ENCODE results near the gene DENND2C.
A peak's percentile ranks its signal among the peaks of the same experiment; 100 is the strongest.

The DENND2C gene, protein sequence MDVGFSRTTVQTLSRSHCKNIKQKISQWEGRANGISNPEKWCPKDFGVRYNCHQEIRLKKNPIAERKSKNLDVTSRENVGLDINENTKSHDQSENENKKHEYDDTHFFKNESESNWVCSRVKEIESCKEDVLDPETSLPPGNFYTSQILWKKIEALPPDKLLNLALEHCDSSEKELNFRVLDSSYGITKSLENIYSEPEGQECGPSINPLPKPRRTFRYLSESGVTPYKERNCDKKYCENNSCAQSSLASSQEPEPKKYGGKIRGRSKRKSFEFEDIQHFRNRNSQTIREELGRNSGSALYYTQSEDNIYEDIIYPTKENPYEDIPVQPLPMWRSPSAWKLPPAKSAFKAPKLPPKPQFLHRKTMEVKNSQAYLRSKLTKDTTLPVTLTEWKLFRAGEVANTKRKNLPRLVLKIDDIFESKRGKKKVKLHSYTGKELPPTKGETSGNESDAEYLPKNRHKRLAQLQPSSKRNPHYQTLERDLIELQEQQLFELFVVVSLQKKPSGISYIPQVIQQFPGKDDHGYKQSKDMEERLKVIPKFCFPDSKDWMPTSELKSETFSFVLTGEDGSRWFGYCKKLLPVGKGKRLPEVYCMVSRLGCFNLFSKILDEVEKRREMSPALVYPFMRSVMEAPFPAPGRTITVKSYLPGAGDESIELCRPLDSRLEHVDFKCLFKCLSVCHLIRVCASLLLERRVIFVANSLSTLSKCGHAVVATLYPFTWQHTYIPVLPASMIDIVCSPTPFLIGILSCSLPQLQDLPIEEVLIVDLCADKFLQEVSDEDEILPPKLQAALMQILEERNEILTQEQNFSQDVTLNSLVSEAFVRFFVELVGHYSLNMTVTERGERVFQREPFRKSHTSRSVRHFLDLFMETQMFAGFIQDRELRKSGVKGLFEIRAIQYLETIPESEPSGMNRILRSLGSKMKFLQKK

DNA sequence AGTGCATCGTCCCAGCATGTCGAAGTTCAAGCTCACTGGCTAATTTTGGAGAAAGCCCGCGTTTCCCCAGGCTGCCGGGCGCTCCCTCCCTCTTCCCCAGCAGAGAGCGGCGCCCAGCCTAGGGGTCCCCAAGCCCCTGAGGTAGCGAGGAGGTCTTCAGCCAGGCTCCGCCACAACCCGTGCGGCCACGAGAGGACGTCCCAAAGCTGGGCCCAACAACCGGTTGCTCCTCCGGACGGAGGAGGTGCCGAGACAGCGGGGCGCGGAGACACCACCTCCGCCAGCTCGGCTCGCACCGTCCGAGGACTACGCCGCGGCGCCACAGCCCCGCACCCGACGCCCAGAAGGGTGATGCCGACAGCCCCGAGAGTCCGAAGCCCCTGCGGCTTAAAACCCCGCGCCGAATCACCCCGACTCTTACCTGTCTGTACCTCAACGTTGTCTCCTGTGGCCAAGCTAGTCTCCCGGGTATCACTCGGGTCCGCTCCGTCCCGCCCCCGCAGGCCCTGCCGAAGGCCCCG, at the start of gene DENND2C:
DENND2C (minus strand) TSS at position 488 of the 521 bp plus-strand sequence. CDS start 44,065 bp downstream, outside the sequence.
- no peak for DNase-seq (ENCODE audit: low read depth in 2 of 3, low spot score in 1 of 3)

DNA sequence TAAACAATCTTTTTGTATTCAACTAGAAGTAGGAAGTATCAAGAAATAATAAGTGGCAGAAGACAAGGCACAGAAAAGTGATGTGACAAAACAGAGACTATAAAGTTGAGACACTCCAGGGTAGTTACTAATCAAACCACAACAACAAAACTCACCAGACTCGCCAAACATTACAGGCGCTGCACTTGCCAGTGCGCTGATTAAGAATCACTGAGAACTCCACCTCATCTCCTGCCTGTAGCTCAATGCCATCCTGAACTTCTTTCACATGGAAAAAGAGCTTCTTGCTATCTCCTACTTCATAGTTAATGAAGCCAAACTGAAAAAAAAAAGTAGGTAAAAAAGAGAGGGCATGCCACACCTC, 49.6 kb upstream of the DENND2C start:
- DNase-seq (ENCODE audit: low read depth in 2 of 3, low spot score in 1 of 3) = no peak

DNA sequence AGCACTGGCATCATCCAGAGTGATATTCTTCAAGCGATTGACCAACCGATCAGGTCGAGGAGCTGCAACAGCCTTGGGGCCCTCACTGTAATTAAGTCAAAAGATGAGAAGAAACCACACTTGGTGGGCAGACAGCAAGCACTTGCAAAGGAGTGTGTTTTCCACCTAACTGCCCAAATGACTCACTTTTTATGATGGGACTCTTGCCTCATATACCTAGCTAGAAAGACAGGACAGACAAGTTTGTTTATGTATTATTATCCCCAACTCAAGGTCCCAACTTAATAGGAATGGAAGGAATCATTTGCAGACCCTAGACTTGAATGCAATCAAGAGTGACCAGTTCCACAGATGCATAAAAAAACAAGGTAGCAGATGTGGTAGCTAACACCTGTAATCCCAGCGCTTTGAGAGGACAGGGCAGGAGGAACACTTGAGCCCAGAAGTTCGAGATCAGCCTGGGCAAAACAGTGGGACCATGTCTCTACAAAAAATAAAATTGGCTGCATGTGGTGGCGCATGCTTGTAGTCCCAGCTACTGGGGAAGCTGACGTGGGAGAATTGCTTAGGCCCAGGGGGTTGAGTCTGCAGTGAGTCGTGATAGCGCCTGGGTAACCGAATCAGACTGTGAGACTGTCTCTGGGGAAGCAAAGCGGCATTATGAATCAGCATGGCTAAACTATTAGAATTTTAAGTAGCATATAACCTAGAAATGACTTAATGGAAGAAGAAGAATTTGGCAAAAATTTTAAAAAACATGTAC, 49.0 kb upstream of the DENND2C start:
- peak in 1 of 3 donors; percentile 14 for DNase-seq (ENCODE audit: low read depth in 2 of 3, low spot score in 1 of 3)

DNA sequence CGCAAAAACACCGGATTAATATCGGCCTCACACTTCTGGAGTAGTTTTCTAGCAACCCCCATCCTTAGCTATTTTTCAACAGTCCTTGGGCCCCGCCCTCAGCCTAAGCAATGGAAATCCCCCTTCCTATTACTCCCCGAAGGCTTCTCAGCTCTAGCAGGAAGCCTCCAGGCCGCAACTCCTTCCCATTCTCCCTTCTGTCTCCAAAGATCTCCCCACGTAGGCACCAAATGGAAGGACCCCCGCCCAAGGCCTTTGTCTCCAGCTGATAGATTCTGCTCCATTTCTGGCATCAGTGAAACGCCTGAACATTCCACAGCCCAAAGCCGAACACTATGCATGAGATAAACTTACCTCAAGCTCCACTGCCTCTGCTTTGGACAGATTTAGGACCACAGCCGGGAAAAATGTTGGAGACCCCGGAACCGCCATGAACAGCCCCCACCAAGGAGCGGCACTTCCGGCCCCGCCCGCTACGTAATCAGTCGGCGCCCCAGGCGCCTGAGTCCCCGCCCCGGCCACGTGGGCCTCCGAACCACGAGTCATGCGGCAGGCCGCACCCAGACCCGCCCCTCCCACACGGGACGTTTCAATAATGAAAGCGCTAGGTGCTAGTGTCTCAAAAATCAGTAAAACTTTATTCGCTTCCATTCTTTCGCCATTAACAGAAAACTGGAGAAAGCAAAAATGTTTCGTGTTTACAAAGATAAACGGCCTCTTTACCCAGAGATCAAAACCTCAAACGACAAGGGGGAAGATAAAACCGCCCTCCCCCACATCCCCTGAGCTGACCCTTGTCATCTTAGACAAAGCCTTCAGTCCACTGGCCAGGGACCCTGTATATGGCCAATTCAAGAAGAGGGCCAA, 46.7 kb upstream of the DENND2C start, which contains the start of gene NRAS:
NRAS (minus strand) TSS at position 468 of the 867 bp plus-strand sequence. CDS start 611 bp downstream, outside the sequence.
- peak; percentile 88 to 92 (median 91) for DNase-seq (ENCODE audit: low read depth in 2 of 3, low spot score in 1 of 3)

DNA sequence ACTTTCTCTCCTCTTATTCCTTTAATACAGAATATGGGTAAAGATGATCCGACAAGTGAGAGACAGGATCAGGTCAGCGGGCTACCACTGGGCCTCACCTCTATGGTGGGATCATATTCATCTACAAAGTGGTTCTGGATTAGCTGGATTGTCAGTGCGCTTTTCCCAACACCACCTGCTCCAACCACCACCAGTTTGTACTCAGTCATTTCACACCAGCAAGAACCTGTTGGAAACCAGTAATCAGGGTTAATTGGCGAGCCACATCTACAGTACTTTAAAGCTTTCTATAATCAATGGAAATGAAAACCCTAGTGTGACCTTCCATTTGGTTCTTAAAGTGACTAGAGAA, 46.1 kb upstream of the DENND2C start:
- no peak for DNase-seq (ENCODE audit: low read depth in 2 of 3, low spot score in 1 of 3)

DNA sequence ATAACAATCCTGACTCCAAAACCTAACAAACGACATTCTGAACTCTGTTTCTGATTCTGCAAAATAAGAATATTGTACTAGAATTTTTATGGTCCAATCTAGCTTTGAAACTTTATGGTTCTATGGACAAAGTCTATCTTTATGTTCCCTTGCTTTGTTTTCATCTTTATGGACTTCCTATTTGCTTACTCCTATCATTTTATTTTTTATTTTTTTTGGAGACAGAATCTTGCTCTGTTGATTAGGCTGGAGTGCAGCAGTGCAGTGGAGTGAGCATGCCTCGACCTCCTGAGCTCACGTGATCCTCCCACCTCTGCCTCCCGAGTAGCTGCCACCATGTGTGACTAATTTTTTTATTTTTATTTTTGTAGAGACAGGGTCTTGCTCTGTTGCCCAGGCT, 43.1 kb upstream of the DENND2C start:
- no peak for DNase-seq (ENCODE audit: low read depth in 2 of 3, low spot score in 1 of 3)

DNA sequence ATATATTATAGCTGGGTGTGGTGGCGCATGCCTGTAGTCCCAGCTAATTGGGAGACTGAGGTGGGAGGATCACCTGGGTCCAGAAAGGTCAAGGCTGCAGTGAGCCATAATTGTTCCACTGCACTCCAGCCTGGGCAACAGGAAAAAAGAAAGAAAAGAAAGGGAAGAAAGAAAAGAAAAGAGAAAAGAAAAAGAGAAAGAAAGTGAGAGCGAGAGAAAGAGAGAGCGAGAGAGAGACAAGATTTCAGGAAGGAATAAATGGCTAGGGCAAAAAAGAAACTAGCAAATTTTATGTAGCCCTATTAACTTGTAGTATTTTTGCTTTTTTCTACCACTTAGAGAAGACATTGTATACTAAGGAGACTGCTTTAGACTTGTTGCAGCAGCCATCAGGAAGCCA, 40.5 kb upstream of the DENND2C start:
- DNase-seq (ENCODE audit: low read depth in 2 of 3, low spot score in 1 of 3) = no peak

DNA sequence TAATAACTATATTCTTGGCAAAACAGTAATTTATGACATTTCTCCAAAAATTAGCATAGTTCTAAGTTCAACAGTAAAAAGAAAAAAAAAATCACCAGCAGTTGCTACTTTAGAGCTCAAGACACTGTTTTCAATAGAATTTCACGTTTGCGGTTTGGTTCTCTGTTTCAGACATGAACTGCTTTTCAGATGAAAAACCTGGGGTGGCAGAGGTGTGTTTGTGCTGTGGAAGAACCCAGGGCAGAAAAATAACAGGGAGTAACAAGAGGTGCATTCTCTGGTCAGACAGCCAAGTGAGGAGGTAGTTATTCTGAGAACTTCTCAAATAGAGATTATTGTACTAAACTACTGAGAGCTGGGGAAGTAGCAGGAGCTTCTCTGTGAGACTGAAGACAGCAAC, 37.8 kb upstream of the DENND2C start:
- DNase-seq (ENCODE audit: low read depth in 2 of 3, low spot score in 1 of 3) = no peak

DNA sequence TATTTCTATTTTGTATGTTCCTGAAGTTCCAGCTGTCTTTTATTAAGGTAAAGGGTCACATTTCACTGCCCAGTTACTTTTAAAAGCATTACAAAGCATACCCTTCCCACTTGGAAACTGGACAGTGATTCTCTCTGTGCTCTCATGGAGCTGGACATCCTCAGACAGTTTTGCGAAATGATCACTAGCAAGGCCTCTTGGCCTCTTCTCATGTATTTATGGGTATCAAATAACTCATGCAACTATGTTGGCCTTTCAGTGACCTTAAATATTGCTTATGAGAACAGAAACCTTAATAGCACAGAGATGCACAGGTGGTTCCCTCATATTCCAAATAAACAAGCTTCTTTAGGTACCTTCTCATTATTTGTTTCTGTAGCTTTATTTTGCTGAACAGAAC, 33.4 kb upstream of the DENND2C start:
- DNase-seq (ENCODE audit: low read depth in 2 of 3, low spot score in 1 of 3) = no peak

DNA sequence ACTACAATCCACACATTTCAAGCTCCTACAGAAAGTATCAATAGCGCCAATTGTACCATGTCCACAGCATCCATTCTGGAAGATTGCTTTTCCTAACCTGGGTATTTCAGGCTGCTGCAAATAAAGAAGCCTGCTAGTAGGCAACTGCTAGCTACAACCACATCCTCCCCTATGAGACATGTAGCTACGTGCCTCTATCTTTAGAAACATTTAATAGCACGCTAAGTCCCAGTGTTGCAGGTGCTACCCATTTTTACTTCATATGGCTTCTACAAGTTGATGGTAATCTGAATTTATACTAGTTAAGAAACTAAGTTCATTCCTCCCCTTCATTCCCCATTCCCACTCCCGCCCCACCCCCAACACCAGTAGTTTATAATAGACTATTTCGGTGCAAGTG, 32.9 kb upstream of the DENND2C start:
- no peak for DNase-seq (ENCODE audit: low read depth in 2 of 3, low spot score in 1 of 3)

DNA sequence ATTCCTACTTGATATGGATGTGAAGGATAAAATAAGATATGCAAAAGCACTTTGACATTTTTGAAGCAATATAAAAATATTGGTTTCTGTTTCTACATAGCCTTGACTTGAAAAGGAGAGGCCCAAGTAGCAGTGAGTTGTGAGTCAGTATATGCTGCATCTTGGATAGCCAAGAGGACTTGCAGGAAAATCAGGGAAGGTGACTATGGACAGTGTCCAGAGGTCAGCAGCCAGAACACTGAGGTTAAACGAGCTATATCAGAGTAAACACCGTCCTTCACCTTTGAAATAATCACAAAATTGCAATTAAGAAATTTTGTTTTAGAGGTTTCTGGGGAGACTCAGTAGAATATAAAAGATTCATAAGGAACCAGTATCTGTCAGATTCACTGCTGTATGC, 32.1 kb upstream of the DENND2C start:
- DNase-seq (ENCODE audit: low read depth in 2 of 3, low spot score in 1 of 3) = no peak

DNA sequence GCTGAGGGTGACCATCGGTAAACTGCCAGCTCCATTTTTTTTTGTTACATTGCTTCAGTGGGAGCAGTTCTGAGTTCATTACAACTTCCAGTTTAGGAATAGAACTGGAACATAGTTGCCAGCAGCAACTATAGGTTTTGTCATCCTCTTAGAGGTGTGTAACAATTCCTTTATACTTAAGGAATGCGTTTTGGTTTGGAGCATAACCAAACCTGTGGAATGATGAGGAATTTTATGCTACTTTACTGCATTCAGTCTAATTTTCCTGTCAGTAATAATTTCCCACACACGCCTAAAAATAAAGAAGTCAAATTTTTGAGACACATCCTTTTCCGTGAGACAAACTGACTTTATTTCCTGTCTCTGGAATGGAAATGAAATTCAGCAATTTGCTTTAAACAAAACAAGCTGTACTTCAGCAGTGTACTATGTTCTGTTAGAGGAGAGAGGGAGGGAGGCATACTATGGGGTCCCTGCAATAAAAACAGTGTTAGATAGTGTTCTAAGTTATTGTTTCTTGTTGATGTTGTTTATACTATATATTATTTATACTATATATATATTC, 30.3 kb upstream of the DENND2C start:
- no peak for DNase-seq (ENCODE audit: low read depth in 2 of 3, low spot score in 1 of 3)

DNA sequence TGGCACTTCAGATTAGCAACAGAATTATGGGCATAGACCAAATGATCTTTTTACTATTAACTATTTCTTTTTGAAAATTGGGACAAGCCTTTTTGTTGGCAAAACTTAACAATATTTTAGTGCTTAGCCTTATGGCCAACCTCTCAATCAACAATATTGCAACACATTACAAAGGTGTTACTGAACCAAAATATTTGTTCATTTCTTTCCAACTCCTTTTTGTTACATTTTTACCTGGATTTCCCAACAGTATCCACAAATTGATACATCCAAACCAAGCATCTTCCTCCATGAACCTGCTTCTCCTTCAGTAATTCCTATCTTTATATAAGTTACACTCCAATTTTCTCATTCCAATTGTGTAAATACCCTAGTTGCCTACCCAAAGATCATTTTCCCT, 27.0 kb upstream of the DENND2C start:
- DNase-seq (ENCODE audit: low read depth in 2 of 3, low spot score in 1 of 3) = no peak

DNA sequence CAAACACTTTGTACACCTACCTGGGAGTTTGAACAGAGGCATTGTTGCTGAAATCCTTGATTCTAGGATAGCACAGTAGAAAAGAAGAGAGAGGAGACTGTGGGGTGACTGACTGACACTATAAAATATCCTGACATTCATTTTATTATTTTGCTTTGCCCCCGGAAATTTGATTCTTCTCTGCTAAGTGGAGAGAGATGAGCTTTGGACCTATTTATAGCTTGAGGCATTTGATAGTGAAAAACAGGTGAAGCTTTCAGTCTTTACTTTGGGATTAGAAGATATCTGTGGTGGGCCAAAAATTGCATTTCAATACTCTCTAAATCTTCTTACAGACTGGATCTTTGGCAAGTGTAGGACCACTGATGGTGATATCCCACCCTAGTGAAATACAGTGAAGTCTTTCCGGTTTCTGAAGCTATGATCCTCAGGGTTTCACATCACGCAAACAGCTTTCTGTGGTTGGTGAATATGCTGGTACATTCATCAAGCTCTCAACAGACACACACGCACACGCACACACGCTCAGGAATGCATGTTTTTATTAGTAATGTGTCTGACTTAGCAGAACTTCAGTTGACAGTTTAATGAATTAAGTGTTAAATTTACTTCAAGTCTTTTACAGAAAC, 25.7 kb upstream of the DENND2C start, which contains the start of gene AMPD1:
AMPD1 (minus strand) TSS at position 117 of the 629 bp plus-strand sequence; CDS start at position 42, 75 bp downstream.
- DNase-seq (ENCODE audit: low read depth in 2 of 3, low spot score in 1 of 3) = no peak

DNA sequence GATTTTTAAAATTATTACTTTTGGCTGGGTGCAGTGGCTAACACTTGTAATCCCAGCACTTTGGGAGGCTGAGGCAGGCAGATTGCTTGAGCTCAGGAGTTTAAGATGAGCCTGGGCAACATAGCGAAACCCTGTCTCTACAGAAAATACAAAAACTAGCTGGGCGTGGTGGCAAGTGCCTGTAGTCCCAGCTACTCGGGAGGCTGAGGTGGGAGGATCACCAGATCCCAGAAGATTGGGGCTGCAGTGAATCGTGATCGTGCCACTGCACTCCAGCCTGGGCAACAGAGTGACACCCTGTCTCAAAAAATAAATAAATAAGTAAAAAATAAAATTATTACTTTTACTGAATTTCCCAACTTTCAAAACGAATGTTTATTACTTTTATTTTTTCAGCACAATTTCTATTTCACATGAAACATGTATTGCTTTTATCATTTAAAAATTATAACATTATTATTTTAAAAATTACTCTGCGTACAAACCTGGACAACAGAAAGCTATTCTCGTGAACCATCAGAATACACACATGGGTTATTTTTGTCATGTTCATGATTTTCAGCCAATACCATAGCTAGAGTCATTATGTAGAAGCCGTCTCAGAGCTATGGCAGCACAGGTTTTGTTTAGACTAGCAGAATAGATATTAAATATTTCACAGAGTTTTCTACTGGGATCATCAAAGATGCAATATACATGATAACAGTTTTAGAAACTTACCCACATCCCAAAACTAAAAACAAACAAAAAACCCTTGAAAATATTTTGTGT, 24.9 kb upstream of the DENND2C start:
- DNase-seq (ENCODE audit: low read depth in 2 of 3, low spot score in 1 of 3) = no peak

DNA sequence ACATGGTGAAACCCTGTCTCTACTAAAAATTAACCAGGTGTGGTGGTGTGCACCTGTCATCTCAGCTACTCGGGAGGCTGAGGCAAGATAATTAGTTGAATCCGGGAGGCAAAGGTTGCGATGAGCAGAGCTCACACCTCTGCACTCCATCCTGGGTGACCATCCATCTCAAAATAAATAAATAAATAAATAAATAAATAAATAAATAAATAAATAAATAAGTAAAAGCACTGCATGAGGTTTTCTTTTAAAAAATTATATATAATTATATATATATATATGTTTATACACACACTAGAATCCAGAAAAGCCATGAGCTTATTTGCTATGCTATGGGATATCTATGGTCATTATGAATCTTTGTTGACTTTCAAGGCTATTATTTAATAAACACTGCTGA, 23.1 kb upstream of the DENND2C start:
- no peak for DNase-seq (ENCODE audit: low read depth in 2 of 3, low spot score in 1 of 3)

DNA sequence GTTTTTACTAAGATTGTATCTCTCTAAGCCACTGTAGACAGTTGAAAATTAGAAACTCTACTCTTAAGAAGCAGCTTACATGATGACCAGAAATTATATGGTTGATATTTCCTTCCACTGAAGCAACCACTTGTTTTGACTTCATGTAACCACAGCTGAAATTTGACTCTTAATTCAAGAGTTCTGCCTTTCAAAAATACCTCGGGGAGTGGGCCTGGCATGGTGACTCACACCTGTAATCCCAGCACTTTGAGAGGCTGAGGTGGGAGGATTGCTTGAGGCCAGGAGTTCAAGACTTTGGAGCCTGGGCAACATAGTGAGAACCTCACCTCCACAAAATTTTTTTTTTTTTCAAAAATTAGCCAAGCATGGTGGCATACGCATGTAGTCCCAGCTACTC, 21.2 kb upstream of the DENND2C start:
- no peak for DNase-seq (ENCODE audit: low read depth in 2 of 3, low spot score in 1 of 3)

DNA sequence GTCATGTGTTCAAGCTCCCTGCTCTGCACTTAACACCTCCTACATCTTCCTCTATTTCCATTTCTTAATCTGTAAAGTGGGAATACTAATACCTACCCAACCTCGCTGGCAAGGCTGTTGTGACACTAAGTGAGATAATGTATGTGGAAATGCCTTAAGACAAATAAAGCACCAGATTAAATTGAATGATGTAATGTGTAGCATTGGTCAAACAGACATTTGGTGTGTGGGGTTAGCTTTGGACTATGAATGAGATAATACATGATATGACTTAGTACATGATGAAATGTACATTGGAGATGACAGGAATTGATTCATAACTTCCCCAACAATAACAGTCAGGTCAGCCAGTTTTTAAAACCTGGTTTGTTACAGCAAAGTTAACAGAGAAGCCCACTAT, 20.3 kb upstream of the DENND2C start:
- no peak for DNase-seq (ENCODE audit: low read depth in 2 of 3, low spot score in 1 of 3)

DNA sequence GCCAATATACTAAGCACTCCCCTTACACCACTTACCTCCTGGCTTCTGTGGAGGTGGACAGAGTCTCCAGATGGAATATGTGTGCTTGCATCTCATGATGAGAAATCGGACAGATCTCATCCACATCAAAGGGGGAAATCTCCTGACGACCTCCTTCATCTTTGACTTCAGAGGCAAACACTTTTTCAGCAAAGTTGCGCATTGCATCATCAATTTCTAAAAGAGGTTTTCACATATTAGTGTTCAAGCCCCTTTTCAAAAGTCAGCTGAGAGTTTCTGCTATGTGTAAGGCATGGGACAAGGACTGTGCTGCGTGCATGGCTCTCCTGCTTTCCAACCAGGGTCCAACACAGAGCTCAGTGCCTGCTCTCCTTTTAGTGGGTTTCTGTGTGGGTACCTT, 18.7 kb upstream of the DENND2C start:
- no peak for DNase-seq (ENCODE audit: low read depth in 2 of 3, low spot score in 1 of 3)

All from stimulated activated CD4-positive, alpha-beta T cell treated with anti-CD3 and anti-CD28 coated beads, Interleukin-12 subunit alpha, Interleukin-12 subunit beta, amount 100 ng/mL, for 48 hours (primary cell).